ENCODE data around the gene MASP2.

GRCh38 chr1:11053758-11054137 is 6.7 kb upstream of the MASP2 start:
- TF ChIP-seq CTCF (conservative IDR thresholded peaks at IDR 0.05; ENCODE audit: low read length) (no peak), EZH2phosphoT487 (IDR thresholded peaks at IDR 0.05; ENCODE audit: borderline replicate concordance) (no peak)
